GM21515 (cell line): Measurements from ENCODE around the gene NUTF2.
"Not testable (repeated sequence)": the region's sequence is repeated elsewhere in the genome, so short reads cannot be mapped to it uniquely, and the experiment has no call there.

ENCODE experiments used
- ATAC-seq: cut with Tn5 transposase; IDR thresholded peaks from one replicate; pipeline ENCODE4 v1.9.1; 2021; ENCODE audit not compliant: unreplicated experiment

Gene NUTF2

DNA sequence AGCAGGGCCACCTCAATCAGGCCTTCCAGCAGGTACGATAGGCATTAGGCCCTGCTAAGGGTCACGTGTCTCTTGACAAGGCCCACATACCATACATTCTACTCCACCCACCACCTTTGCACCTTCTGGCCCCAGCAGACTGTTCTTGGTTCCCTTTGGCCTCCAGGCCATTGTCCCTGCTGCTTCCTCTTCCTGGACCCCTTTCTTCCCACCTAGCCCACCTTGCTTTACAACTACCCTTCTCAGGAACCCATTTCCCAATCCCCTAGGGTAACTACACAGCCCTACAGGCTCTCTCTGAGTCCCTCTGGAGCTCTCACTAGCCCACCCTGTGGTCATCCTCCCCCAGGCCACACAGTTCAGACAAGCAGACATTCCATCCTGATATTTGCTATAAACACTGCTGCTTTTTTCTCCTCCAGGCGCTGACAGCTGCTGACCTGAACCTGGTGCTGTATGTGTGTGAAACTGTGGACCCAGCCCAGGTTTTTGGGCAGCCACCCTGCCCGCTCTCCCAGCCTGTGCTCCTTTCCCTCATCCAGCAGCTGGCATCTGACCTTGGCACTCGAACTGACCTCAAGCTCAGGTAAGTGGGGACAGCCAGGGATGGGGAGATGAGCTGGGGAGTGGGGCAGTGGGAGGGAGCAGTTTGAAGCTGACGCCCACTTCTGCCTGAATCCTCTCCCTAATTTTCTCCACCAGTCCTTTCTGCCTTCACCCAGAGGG is 36.6 kb downstream of the NUTF2 start:
- ATAC-seq: no peak

DNA sequence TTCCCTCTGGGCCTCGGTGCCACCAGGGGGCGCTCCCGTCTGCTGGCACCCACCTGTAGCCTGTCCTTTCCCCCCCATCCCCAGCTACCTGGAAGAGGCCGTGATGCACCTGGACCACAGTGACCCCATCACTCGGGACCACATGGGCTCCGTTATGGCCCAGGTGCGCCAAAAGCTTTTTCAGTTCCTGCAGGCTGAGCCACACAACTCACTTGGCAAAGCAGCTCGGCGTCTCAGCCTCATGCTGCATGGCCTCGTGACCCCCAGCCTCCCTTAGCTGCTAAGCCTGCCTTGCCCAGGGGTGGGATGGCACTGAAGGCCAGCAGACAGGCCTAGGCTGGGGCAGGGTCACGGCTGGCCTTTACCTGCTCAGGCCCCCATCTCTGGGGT is 37.1 kb downstream of the NUTF2 start:
- ATAC-seq: no peak

DNA sequence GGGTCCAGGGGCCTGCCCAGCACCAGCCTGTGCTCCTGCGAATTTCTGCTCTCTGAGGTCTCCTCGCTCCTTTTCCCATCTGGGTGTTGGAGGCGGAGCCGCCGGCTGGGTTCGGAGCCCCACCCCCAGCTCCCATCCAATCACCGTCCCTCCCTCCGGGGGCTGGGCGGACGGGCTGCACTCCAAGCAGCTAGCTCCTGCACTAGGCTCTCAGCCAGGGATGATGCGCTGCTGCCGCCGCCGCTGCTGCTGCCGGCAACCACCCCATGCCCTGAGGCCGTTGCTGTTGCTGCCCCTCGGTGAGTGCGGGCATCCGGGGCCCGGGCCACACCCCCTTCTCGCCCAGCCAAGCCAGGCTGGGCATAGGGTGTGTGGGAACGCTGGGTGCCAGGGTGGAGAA is 38.0 kb downstream of the NUTF2 start, which contains the start of gene NRN1L:
NRN1L (plus strand) TSS at position 202 of the 400 bp plus-strand sequence; CDS start at position 221, 19 bp downstream.
- ATAC-seq: no peak

DNA sequence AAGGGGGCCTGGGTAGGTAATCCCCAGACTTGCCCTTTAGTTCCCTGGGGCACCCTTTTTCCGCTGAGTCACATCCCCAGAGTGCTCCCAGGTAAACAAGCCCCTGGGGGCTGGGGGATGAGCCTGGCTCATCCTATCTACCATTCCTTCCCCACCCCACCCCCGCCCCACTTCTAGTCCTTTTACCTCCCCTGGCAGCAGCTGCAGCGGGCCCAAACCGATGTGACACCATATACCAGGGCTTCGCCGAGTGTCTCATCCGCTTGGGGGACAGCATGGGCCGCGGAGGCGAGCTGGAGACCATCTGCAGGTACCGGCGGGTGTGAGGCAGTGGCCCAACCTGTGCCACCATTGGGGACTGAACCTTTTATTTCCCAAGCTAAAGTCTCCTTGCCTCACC is 38.8 kb downstream of the NUTF2 start:
- ATAC-seq: no peak

DNA sequence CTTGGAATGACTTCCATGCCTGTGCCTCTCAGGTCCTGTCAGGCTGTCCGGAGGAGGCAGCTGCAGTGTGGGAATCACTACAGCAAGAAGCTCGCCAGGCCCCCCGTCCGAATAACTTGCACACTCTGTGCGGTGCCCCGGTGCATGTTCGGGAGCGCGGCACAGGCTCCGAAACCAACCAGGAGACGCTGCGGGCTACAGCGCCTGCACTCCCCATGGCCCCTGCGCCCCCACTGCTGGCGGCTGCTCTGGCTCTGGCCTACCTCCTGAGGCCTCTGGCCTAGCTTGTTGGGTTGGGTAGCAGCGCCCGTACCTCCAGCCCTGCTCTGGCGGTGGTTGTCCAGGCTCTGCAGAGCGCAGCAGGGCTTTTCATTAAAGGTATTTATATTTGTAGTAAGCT is 39.2 kb downstream of the NUTF2 start:
- ATAC-seq: no peak

DNA sequence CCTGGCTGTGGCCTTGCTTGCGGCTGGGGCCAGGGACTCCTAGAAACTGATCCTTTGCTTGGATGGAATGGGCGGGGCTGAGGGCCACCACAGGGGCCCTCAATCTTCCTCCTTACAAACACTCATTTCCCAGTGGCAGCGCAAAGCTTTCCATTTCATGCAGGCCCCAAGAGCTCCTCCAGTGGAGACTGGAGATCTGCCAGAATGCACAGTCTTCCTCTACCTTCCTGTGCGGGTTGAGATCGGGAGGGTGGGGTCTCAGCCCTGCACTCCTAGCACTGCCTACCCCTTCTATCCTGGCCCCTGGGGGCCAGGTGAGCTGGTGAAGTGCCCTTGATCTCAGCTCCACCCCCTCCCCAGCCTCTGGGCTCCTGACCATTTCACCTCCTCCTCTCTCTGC is 39.7 kb downstream of the NUTF2 start:
- ATAC-seq: no peak

DNA sequence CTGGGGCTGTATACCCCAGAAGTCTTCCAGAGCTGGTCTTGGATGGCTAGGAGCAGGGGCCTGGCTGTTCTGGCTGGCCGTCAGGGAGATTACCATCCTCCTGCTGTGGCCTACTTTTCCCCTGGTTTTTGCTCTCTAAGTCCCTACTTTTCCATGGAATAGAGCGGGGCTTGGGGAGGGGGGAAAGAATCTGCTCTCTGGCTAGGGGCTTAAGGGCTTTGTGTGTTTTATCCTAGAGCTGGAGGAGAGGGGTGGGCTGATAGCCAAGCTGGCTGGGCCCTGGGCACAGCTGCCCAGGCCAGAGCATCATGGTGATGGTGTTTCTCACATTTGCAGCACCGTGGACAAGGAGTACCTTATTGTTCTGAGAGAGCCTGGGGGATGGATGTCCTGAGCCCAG is 41.6 kb downstream of the NUTF2 start:
- no peak for ATAC-seq

DNA sequence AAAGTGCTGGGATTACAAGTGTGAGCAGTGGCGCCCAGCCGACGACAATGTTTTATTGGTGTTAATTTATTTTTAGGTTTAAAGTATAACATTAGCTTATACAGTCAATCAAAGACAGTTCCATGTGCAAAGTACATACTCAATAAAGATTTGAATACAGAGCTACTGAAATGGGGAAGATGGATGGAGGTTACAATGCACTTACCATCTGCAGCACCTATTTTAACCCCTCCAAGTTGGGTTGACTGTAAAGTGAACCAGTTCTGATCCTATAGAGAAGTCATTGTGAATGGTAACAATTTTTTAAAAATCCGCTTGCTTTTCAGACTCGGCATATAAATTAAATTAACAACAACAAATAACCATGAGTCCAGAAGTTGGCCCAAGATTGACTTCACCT is 45.6 kb downstream of the NUTF2 start:
- ATAC-seq: no peak

DNA sequence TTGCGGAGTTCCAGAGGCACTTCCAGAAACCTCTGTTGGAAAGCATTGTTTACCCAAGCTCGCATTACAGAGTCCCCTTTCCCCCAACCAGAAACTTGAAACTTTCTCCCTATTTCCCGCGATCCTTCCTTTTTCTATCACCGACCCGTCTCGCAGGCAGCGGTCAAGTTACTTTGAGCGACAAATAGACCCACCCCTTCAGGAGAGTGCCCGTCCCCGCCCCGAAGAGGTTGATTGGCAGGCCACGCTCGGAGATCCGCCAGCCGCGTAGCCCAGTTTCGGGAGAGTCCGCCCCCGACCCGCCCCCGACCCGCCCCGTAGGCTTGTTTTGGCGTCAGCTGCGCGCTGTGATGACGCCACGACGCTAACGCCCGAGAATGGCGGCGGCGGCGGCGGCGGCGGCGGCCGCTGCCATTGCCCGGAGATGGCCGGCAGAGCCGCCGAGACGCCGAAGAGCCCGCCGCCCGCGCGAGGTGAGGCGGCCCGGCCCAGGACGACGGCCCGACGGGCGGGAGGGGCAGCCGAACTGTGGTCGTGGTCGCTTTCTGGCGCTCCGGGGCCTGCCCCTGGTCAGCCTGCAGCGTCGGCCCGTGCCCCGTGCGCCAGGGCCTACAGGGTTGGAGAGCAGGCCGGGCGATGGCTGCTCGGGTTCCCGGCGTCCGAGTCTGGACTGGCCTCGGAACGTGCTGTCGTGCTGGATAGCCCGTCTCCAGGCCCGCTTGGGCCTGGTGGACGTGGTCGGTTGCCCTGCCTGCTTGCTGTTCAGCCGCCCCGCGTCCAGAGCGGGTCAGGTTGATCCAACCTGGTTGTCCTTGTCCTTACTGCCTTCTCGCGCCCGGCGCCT is 46.4 kb downstream of the NUTF2 start, which contains the start of gene PSKH1:
PSKH1 (plus strand) TSS at position 356 of the 844 bp plus-strand sequence. CDS start 15,496 bp downstream, outside the sequence.
- ATAC-seq: peak; percentile 79

DNA sequence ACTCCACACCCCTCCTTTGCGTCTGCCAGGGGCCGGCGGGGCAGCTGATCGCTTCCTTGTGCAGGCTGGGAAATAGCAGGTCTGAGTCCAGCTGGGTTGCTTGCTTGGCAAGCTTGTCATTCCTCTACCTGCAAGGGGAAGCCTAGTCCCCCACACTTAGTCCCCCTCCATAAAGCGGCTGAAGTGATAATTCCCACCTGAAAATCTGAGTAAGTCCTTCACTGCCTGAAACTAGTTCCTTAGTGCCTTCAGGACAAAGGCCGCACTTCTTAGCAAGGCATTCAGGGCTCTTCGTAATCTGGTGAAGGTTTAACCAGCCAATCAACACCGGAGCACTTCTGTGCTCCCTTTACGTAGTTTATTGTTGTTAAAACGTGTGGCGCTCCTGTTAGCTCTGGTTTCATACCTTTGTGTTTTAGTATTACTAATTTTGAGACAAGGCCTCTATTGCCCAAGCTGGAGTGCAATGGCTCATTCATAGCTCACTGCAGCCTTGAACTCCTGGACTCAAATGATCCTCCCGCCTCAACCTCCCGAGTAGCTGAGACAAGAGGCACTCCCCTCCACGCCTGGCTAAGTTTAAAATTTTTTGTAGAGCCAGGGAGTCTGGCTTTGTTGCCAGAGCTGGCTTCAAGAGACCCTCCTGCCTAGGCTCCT is 47.1 kb downstream of the NUTF2 start:
- no peak for ATAC-seq

DNA sequence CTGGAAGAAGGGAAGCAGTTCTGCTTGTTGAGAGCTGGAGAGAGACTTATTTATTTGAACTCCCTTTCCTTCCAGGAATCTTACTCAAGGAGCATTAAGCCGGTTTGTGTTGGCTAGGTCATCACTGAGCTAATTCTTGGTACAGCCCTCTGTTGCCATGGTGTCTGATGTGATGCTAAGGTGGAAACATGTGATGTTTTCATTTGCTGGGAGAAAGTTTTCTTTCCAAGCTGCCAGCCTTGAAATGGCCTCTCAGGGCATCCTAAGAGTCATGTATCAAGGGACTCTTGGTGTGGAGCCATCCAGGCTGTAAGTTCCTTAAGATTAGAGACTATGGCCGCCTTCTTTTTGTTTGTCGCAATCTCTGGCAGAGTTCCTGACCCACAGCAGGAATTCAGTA is 50.5 kb downstream of the NUTF2 start:
- no peak for ATAC-seq

DNA sequence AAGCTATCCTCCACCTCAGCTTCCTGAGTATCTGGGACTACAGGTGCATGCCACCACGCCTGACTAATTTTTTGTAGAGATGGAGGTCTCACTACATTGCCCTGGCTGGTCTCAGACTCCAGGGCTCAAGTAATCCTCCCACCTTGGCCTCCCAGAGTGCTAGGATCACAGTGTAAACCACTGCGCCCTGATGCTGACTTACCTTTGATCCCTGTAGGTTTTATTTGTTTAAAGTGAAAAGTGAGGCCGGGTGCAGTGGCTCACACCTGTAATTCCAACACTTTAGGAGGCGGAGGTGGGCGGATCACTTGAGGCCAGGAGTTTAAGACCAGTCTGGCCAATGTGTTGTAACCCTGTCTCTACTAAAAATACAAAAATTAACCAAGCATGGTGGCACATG is 55.0 kb downstream of the NUTF2 start:
- ATAC-seq: no peak

DNA sequence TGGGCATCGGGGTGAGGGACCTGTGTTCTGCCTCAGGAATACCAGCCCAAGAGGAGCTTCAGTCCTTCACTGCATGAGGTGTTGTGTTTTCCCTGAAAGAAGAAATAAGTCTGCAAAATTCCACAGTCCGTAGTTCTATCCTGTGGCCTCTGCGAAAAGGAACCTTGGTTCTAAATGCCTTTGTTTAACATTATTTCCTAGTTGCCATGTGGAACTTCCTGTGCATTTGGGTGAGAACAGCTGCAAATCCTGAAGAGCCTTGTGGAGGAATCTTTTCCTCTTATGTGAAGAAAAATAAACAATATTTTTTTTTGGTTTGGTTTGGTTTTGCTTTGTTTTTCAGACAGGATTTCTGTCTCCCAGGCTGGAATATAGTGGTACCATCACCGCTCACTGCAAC is 56.1 kb downstream of the NUTF2 start:
- no peak for ATAC-seq

DNA sequence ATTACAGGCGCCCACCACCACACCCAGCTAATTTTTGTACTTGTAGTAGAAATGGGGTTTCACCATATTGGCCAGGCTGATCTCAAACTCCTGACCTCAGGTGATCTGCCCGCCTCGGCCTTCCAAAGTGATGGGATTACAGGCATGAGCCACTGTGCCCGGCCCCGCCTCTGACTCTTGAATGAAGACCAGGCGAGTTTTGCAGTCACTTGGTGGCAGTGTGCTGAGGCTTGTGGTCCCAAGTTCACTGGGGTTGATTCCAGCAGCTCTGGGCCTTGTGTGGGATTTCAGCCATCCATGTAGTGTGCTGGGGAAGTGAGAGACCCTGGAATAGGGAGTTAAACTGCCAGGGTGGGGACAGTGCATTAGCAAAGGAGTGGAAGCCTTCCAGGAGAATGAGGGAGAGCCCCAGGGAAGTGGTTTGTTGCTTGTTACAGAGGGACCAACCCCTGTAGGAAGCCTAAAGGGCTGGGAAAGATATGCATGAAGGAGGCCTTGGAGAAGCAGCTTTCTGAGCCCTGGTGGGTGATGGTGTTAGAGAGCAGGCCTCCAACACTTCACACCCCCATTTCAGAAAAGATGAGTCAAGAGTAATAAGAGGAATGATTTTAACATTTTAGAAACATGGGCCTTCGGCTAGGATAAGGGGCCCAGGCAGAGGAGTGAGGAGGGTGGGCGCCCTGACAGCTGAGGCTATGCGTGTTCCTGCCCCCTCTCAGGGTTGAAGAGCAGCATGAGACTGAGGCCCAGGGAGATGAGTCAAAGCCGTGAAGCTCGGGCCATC is 60.9 kb downstream of the NUTF2 start:
- ATAC-seq: no peak

DNA sequence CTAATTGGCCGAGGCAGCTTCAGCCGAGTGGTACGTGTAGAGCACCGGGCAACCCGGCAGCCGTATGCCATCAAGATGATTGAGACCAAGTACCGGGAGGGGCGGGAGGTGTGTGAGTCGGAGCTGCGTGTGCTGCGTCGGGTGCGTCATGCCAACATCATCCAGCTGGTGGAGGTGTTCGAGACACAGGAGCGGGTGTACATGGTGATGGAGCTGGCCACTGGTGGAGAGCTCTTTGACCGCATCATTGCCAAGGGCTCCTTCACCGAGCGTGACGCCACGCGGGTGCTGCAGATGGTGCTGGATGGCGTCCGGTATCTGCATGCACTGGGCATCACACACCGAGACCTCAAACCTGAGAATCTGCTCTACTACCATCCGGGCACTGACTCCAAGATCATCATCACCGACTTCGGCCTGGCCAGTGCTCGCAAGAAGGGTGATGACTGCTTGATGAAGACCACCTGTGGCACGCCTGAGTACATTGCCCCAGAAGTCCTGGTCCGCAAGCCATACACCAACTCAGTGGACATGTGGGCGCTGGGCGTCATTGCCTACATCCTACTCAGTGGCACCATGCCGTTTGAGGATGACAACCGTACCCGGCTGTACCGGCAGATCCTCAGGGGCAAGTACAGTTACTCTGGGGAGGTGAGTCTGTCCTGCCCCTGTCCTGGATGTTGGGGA is 62.5 kb downstream of the NUTF2 start:
- ATAC-seq: no peak

DNA sequence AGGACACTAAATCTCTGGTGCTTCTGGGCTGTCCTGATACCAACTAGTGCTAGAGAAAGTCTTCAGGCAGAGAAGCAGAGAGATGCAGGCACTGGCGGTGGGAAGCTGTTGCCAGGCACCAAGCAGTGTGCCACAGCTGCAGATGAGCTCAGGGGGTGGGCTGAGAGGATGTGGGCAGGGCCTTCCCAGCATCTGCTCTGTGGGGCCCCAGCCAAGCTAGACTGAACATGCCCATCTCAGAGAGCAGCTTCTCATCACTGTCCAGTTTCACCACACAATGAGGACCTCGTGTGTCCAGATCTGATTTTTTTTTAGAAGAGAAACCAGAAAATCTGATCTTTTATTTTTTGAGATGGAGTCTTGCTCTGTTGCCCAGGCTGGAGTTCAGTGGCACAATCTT is 63.4 kb downstream of the NUTF2 start:
- ATAC-seq: no peak

DNA sequence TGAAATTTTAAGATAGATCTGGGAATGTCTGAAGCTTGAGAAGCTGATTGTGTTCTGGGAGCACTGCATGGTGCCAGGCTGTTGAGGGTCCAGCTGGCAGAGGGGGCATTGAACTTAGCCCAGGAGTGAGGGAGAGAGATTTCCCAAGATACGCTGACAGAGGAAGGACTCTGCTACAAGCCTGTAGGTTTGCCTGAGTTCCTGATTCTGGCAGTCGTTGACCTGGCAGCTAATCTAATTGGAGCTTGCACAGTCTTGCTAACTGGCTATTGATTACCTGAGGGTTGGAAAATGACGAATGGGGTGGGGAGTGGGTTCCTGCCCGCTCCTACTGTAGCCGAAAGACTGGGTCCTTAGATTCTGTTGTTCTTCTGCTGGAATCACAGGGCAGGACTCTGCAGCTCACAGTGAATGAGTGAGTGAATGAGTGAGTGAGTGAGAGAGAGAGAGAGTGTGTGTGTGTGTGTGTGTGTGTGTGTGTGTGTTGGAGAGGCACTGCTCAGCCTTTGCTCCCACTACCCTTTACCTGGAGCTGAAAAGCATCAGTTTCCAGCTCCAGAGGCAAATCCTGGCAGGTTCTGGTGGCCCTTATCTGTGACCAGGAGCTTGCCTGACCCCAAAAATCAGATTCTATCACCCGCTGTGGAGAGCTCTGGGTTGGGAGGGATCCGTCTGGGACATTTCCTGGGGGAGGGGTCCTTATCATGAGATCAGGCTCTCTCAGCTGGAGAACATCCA is 68.2 kb downstream of the NUTF2 start:
- ATAC-seq: no peak

DNA sequence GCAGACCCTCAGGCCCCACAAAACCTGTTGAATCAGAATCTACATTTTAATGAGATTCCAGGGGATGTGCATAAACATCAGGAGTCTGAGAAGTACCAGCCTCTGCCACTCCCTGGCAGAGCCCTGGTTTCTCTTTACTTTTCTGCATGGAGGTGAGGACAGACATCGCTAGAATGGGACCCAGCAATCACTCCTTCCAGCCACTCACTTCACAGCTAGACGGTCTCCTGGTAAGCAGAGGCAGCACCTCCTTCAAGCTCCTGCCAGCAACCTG is 68.7 kb downstream of the NUTF2 start:
- not testable (repeated sequence) for ATAC-seq

DNA sequence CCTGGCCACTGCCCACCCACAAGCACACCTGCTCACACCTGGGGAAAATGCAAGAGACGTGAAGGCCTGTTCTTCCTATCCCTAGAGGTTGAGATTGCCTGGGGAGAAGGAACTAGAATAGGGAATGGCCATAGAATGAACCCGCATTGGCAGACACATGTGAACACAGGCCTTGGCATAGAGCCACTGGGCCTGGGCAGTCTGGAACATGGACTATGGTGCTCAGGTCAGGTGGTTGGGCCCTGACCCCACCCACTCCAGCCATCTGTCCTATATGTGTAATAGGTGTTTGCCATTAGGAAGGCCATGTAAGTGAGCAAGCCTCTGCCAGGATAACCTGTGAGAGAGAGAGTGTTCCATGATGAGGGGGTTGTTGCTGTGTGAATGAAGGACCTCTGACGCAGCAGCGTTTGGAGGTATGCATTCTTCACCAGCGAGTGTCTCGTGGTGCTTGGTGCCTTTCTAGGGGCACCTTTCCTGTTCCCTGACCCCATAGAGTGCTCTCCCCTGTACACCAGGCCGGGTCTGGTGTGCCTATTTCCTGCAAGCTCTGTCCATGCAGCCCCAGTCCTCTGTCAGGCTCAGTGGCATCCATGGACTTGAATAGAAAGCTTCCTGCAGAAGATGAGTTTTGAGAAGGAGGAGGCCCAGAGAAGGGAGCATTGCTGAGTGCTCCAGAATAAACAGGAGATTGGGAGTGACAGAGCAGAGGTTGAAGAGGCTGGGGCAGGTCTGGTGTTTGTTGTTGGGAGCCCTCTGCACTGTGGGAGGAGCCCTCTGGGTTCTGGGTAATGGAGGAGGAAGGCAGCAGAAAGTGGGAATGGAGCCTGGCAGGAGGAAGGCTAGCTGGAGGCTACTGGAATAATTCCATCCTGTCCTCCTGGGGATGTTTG is 69.3 kb downstream of the NUTF2 start:
- no peak for ATAC-seq
